Measurements from ENCODE around the gene LRRC8B. TPM values are rescaled to one million over a fixed set of nuclear protein-coding genes. Genes with fewer than 3 reads are reported as not detected.

LRRC8B gene
- polyA plus RNA-seq, 1 of the 3 experiments (the other 2 are of a cell fraction), result 3.7 TPM

GRCh38 chr1:89550995-89551394 is 26.4 kb downstream of the LRRC8B start:
- POLR2A ChIA-PET, result no interaction called here

More at GRCh38 chr1:89550995-89551394, 26.4 kb downstream of the LRRC8B start:
- Histone ChIP-seq H3K4me3 (ENCODE audit: low read depth in 2 of 2, low read length in 1 of 2) (no peak overlapping the region), H4K20me1 (ENCODE audit: insufficient read depth) (no peaks in the 10 kb centered on the region; the same call in 1 of the 2 replicates), H3K27ac (ENCODE audit: low read depth in 2 of 2, low read length in 1 of 2) (no peak overlapping the region), H3K79me2 (ENCODE audit: insufficient read depth) (no peaks in the 10 kb centered on the region), H3K9me3 (no peaks in the 10 kb centered on the region), H3K9ac (no peak overlapping the region), H3K9me2 (no peaks in the 10 kb centered on the region; the same call in 1 of the 2 replicates), H3K27me3 (ENCODE audit: insufficient read depth) (no peaks in the 10 kb centered on the region), H3K4me1 (ENCODE audit: control insufficient read depth in 1 of 2, insufficient read depth in 2 of 2, low read depth in 1 of 2, low read length in 1 of 2) (peaks cover 20 to 27% of the 10 kb centered on the region in 2 experiments), H3K4me2 (no peak overlapping the region), H3K36me3 (replicated peaks in 1 of 2; ENCODE audit: control insufficient read depth in 1 of 2, insufficient read depth in 2 of 2, low read length in 1 of 2) (no peaks in the 10 kb centered on the region), H3F3A (replicated peaks; ENCODE audit: insufficient read depth) (peaks cover 20% of the 10 kb centered on the region), H2AFZ (ENCODE audit: low read depth) (no peak overlapping the region)
- DNase-seq, result no peak
- TF ChIP-seq MXI1 (IDR thresholded peaks at IDR 0.05; ENCODE audit: low read depth, low read length) (no peak), YY1 (IDR thresholded peaks at IDR 0.05; ENCODE audit: low read depth) (no peak), RFX5 (IDR thresholded peaks at IDR 0.05; ENCODE audit: low read length) (no peak), REST (IDR thresholded peaks at IDR 0.05; ENCODE audit: low read depth, low read length) (no peak), EP300 (IDR thresholded peaks at IDR 0.05; ENCODE audit: borderline replicate concordance in 1 of 2, low read depth in 1 of 2, low read length in 1 of 2) (no peak), USF2 (IDR thresholded peaks at IDR 0.05; ENCODE audit: borderline replicate concordance, low read depth, low read length) (no peak), SMC3 (IDR thresholded peaks at IDR 0.05; ENCODE audit: low read depth, low read length) (no peak), FOXJ3 (CRISPR knock-in tag; IDR thresholded peaks at IDR 0.05) (no peak), JUND (IDR thresholded peaks at IDR 0.05) (no peak), RAD21 (IDR thresholded peaks at IDR 0.05; ENCODE audit: low read length) (no peak)
- 96% methylated on average over 5 of the region's 5 CpGs for WGBS (ENCODE audit: low lambda C conversion rate)
- CTCF ChIA-PET, result interaction anchor here (1.9 kb wide), 1 partner anchor 23 kb away, joined by 6 read pairs; no protein-coding TSS in a partner anchor
